HFF-Myc (cell line): ENCODE data around the gene CUTA.

Source experiments
- DNase-seq: peaks from one replicate; pipeline ENCODE4 v3.0.0-alpha.2; 2011; ENCODE audit warnings: low read depth; ENCODE audit errors: extremely low read depth
- H3K4me3 ChIP-seq: replicated peaks from 2 replicates; pipeline ENCODE4 v1.5.1; 2011; ENCODE audit warnings: low read depth, mild to moderate bottlenecking, control low read depth, low read length
- TF ChIP-seq, protein P1 (sequence below): IDR thresholded peaks from 2 replicates; pipeline ENCODE4 v1.5.1; 2012; ENCODE audit warnings: mild to moderate bottlenecking, low read depth, low read length, control low read depth; ENCODE audit errors: missing control alignments

Gene CUTA, protein sequence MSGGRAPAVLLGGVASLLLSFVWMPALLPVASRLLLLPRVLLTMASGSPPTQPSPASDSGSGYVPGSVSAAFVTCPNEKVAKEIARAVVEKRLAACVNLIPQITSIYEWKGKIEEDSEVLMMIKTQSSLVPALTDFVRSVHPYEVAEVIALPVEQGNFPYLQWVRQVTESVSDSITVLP

DNA sequence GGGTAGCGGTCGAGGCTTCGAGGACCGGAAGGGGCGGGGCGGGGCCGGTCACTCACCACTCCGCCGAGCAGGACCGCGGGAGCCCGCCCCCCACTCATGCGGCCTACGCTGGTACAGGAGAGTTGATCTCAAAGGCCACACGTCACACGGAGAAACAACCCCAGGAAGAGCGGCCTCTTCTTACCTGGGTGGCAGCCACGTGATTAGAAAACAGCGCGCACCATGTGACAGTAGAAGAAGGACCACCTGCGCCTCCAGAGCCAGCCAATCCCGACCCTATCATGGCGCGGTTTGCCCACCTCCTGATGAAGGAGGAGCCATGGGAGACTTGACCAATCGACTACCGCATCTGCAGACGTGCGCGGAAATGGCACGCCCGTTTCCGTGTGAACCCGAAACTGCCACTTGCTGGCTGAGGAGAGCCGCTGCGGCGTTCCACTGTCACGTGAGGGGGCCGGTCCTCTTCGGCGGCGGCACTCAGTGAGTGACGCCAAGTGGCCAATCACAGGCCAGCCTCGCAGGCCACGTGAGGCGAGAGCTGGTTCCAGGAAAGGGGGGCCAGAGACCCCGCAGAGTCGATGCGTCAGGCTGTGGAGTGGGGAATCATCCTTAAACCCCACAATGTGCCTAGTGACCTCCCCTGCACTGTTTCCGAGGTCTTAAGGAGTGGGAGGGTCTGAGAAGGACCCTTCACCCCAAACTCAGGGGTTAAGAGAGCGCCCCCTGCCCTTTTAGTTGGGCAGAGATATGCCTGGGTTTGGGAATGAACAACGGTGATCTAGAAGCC, at the start of gene CUTA:
TSS of gene CUTA (minus strand) at position 205 of the 787 bp plus-strand sequence. CDS start at position 98, 107 bp downstream.
- TF ChIP-seq, protein P1, sequence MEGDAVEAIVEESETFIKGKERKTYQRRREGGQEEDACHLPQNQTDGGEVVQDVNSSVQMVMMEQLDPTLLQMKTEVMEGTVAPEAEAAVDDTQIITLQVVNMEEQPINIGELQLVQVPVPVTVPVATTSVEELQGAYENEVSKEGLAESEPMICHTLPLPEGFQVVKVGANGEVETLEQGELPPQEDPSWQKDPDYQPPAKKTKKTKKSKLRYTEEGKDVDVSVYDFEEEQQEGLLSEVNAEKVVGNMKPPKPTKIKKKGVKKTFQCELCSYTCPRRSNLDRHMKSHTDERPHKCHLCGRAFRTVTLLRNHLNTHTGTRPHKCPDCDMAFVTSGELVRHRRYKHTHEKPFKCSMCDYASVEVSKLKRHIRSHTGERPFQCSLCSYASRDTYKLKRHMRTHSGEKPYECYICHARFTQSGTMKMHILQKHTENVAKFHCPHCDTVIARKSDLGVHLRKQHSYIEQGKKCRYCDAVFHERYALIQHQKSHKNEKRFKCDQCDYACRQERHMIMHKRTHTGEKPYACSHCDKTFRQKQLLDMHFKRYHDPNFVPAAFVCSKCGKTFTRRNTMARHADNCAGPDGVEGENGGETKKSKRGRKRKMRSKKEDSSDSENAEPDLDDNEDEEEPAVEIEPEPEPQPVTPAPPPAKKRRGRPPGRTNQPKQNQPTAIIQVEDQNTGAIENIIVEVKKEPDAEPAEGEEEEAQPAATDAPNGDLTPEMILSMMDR: peak; percentile 38
- peak; percentile 99 for DNase-seq

DNA sequence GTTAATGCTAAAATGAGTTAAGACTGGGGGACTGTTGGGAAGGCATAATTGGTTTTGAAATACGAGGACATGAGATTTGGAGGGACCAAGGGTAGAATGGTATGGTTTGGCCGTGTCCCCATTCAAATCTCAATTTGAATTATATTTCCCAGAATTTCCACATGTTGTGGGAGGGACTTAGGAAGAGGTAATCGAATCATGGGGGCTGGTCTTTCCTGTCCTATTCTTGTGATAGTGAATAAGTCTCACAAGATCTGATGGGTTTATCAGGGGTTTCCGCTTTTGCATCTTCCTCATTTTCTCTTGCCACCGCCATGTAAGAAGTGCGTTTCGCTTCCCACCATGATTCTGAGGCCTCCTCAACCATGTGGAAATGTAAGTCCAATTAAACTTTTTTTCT, 49.2 kb upstream of the CUTA start:
- no peak for DNase-seq
- TF ChIP-seq, protein P1: no peak
- no peak overlapping the region for H3K4me3 ChIP-seq

More for the DNA sequence above, at the start of gene CUTA:
- peak within 1 kb of the TSS; percentile 97 for H3K4me3 ChIP-seq

DNA sequence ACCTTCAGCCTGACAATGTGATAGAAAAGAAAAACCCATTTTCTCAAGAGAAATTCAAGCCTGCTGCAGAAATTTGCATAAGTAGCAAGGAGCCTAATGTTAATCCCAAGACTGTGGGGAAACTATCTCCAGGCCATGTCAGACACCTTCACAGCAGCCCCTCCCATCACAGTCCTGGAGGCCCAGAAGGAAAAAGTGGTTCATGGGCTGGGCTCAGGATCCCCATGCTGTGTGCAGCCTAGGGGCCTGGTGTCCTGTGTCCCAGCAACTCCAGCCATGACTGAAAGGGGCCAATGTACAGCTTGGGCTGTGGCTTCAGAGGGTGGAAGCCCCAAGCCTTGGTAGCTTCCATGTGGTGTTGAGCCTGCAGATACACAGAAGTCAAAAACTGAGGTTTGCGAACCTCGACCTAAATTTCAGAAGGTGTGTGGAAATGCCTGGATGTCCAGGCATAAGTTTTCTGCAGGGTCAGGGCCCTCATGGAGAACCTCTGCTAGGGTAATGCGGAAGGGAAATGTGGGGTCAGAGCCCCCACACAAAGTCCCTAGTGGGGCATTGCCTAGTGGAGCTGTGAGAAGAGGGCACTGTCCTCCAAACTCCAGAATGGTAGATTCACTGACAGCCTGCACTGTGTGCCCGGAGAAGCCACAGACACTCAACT, 48.3 kb upstream of the CUTA start:
- H3K4me3 ChIP-seq: no peak overlapping the region
- DNase-seq: no peak
- TF ChIP-seq, protein P1: no peak

DNA sequence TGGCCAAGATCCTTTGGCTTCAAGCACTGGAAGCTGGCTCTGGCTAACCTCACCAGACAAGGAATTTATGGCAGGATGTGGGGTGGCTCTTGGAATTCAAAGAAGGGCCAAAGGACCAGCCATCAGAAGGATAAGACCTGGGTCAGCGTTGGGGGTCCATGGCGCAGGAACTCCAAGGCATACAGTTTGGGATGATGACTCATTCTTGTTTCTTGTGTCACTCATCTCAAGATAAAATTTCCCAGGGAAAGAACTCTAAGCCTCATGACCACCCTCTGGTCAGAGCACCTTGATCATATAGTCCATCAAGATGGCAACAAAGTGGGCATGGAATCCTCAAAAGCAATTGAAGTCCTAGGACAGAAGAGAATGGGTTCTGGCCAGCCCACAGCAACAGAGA, 41.3 kb upstream of the CUTA start:
- TF ChIP-seq, protein P1: no peak
- H3K4me3 ChIP-seq: no peak overlapping the region
- DNase-seq: no peak

DNA sequence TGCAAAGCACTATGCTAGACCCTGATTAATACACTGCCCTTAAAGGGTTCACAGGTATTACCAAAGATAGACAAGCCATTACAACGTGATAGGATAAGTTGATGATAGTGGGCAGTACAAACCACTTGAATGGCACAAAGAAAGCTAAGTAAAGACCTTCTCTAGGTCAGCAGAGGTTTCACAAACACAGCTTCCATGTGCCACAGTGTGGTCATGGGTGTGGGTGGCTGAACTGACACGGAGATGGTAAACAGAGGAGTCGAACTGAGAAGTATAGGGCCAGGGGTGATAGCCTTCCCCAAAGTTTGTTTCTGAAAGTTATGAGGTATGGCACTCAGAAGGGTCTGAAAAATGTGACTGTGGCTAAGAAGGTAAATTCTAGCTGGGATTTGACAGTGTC, 40.8 kb upstream of the CUTA start:
- no peak for DNase-seq
- no peak overlapping the region for H3K4me3 ChIP-seq
- TF ChIP-seq, protein P1: no peak

DNA sequence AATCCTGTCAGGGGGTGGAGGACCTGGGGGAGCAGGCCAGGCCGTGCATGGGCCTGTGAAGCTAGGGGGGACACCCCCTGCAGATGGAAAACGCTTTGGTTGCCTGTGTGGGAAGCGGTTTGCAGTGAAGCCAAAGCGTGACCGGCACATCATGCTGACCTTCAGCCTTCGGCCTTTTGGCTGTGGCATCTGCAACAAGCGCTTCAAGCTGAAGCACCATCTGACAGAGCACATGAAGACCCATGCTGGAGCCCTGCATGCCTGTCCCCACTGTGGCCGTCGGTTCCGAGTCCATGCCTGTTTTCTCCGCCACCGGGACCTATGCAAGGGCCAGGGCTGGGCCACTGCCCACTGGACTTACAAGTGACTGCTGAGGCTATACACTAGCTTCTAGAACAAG, 38.2 kb upstream of the CUTA start:
- TF ChIP-seq, protein P1: no peak
- no peak overlapping the region for H3K4me3 ChIP-seq
- DNase-seq: no peak
